PC-9 (cell line): Measurements from ENCODE around the gene PRSS1. TPM values are rescaled to one million over a fixed set of nuclear protein-coding genes. Genes with fewer than 3 reads are reported as not detected.
"Not testable (repeated sequence)": the region's sequence is repeated elsewhere in the genome, so short reads cannot be mapped to it uniquely, and the experiment has no call there.

Source experiments
- BruUV-seq: library from RNA; stranded (reverse); fragments of 400-500 nt; replicated peaks from 2 replicates; lab custom pipeline; 2021; lab: Mats Ljungman, UMichigan
- CTCF ChIA-PET: fragments of 300-600 bp; sonication (Branson Sonifier 250); formaldehyde crosslinking; loops from one replicate; lab custom pipeline; 2022; ENCODE audit warnings: antibody characterized with exemption; lab: Charles Lee
- POLR2A ChIA-PET: fragments of 300-600 bp; sonication (Branson Sonifier 250); formaldehyde crosslinking; loops from one replicate; lab custom pipeline; 2022; ENCODE audit warnings: antibody characterized with exemption; ENCODE audit not compliant: unreplicated experiment; lab: Charles Lee
- DNase-seq, 2 experiments: peaks; one replicate each; pipeline versions ENCODE4 v3.0.0 to v3.0.0-alpha.2; 2015 to 2022; ENCODE audit warnings: mixed read lengths in 1 of 2
- H2AFZ ChIP-seq: fragments of 200-600 bp; sonication (generic); 2 replicates; pipeline ENCODE4 v1.8.1; 2017; ENCODE audit warnings: antibody characterized with exemption
- H3F3A ChIP-seq: fragments of 200-600 bp; sonication (generic); 2 replicates; pipeline ENCODE4 v1.8.1; 2017; ENCODE audit warnings: antibody characterized with exemption, mild to moderate bottlenecking, low read depth; ENCODE audit not compliant: insufficient read depth
- H3K27ac ChIP-seq: fragments of 200-600 bp; sonication (generic); 2 replicates; pipeline ENCODE4 v1.6.1; 2016; ENCODE audit warnings: mixed run types
- H3K27me3 ChIP-seq: fragments of 200-600 bp; sonication (generic); 2 replicates; pipeline ENCODE4 v1.6.1; 2016; ENCODE audit warnings: low read depth, mixed run types; ENCODE audit not compliant: insufficient read depth
- H3K36me3 ChIP-seq: fragments of 200-600 bp; sonication (generic); 2 replicates; pipeline ENCODE4 v1.6.1; 2016; ENCODE audit warnings: low read depth, mixed run types
- H3K4me1 ChIP-seq: fragments of 200-600 bp; sonication (generic); replicated peaks from 2 replicates; pipeline ENCODE4 v1.6.1; 2016; ENCODE audit warnings: mixed run types; ENCODE audit not compliant: insufficient read depth
- H3K4me2 ChIP-seq: fragments of 200-600 bp; sonication (generic); 2 replicates; pipeline ENCODE4 v1.6.1; 2017; ENCODE audit warnings: mixed run types
- H3K4me3 ChIP-seq: fragments of 200-600 bp; sonication (generic); 2 replicates; pipeline ENCODE4 v1.6.1; 2016; ENCODE audit warnings: mixed run types
- H3K79me2 ChIP-seq: fragments of 200-600 bp; sonication (generic); 2 replicates; pipeline ENCODE4 v1.6.1; 2017; ENCODE audit warnings: low read depth, mixed run types
- H3K9me2 ChIP-seq: fragments of 200-600 bp; sonication (generic); 2 replicates; pipeline ENCODE4 v1.8.1; 2017; ENCODE audit warnings: mild to moderate bottlenecking; ENCODE audit not compliant: insufficient read depth
- H3K9me3 ChIP-seq: fragments of 200-600 bp; sonication (generic); 2 replicates; pipeline ENCODE4 v1.8.1; 2016; ENCODE audit warnings: low read depth; ENCODE audit not compliant: insufficient read depth
- H4K20me1 ChIP-seq: fragments of 200-600 bp; sonication (generic); 2 replicates; pipeline ENCODE4 v1.8.1; 2017; ENCODE audit not compliant: insufficient read depth
- EZH2 ChIP-seq: fragments of 200-600 bp; sonication (generic); IDR thresholded peaks from 2 replicates; pipeline ENCODE4 v1.8.0; 2017; ENCODE audit warnings: antibody characterized with exemption, low read depth
- intact Hi-C: fragments of 100-400 bp; cut with micrococcal nuclease; formaldehyde crosslinking; loops from one replicate; pipeline ENCODE4 v1.10.0; 2022; ENCODE audit not compliant: unreplicated experiment
- total RNA-seq: library from RNA; stranded (reverse); gene quantifications from 2 replicates; pipeline ENCODE4 v1.2.3, GENCODE V29; 2021
- TF ChIP-seq, protein P1 (sequence below): fragments of 200-600 bp; sonication (generic); conservative IDR thresholded peaks from 2 replicates; pipeline ENCODE4 v1.6.1; 2017; ENCODE audit warnings: mixed run types, antibody characterized with exemption, mild to moderate bottlenecking, moderate library complexity

Gene PRSS1
- total RNA-seq, 1 experiment from 2014 or later: 0.94 TPM

GRCh38 chr7:142745745-142746144 lies 3.5 kb upstream of the PRSS1 start:
- no peak overlapping the region for H2AFZ ChIP-seq
- no peaks in the 10 kb centered on the region for H3K9me3 ChIP-seq
- intact Hi-C loops: no loop called here
- no peak overlapping the region for H3K4me2 ChIP-seq
- no TSS peak for BruUV-seq
- no peaks in the 10 kb centered on the region for H3K79me2 ChIP-seq
- H3K27ac ChIP-seq: no peak overlapping the region
- H3K4me3 ChIP-seq: no peak overlapping the region
- ChIA-PET POLR2A (no interaction called here), CTCF (no interaction called here)
- H3F3A ChIP-seq: no peaks in the 10 kb centered on the region
- H3K9me2 ChIP-seq: no peaks in the 10 kb centered on the region
- H3K36me3 ChIP-seq: no peaks in the 10 kb centered on the region
- no peaks in the 10 kb centered on the region for H4K20me1 ChIP-seq
- no peaks in the 10 kb centered on the region for H3K27me3 ChIP-seq
- TF ChIP-seq, protein P1, sequence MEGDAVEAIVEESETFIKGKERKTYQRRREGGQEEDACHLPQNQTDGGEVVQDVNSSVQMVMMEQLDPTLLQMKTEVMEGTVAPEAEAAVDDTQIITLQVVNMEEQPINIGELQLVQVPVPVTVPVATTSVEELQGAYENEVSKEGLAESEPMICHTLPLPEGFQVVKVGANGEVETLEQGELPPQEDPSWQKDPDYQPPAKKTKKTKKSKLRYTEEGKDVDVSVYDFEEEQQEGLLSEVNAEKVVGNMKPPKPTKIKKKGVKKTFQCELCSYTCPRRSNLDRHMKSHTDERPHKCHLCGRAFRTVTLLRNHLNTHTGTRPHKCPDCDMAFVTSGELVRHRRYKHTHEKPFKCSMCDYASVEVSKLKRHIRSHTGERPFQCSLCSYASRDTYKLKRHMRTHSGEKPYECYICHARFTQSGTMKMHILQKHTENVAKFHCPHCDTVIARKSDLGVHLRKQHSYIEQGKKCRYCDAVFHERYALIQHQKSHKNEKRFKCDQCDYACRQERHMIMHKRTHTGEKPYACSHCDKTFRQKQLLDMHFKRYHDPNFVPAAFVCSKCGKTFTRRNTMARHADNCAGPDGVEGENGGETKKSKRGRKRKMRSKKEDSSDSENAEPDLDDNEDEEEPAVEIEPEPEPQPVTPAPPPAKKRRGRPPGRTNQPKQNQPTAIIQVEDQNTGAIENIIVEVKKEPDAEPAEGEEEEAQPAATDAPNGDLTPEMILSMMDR: no peak
- TF ChIP-seq EZH2: no peak
- peaks cover 19% of the 10 kb centered on the region for H3K4me1 ChIP-seq
- no peak for DNase-seq

DNA sequence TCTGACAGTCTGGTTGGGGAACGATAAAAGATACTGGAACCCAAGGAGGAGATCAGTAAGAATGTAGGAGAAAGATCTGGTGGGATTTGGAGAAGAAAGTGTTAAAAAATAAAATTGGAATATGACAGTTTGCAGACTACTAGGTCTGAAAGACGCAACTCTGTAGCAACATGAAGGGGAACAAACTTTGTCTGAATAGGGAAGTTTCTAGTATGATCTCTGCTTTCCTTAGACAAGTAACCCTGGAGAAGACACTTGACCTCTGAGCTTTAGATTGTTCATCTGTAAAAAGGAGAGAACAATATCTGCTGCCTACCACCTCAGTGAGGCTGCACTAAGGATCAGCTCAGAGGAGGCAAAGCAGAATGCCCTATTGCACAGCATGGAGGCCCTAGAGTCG lies 3.0 kb upstream of the PRSS1 start:
- POLR2A ChIA-PET: no interaction called here
- no peak for DNase-seq
- Histone ChIP-seq H3K27me3 (no peaks in the 10 kb centered on the region), H3K4me2 (no peak overlapping the region), H3K27ac (no peak overlapping the region), H3K4me3 (no peak overlapping the region), H3F3A (no peaks in the 10 kb centered on the region), H3K36me3 (no peaks in the 10 kb centered on the region), H3K9me2 (no peaks in the 10 kb centered on the region), H3K79me2 (no peaks in the 10 kb centered on the region), H2AFZ (no peak overlapping the region), H4K20me1 (no peaks in the 10 kb centered on the region), H3K4me1 (peaks cover 19% of the 10 kb centered on the region), H3K9me3 (no peaks in the 10 kb centered on the region)
- BruUV-seq: no TSS peak
- CTCF ChIA-PET: no interaction called here
- intact Hi-C loops: no loop called here
- no peak for TF ChIP-seq EZH2
- TF ChIP-seq, protein P1: no peak

- H3F3A ChIP-seq, H3K36me3 ChIP-seq, H3K9me3 ChIP-seq, H2AFZ ChIP-seq, H3K79me2 ChIP-seq, H3K9me2 ChIP-seq, CTCF ChIA-PET, H3K4me2 ChIP-seq, H4K20me1 ChIP-seq, intact Hi-C loops, H3K4me3 ChIP-seq, DNase-seq, BruUV-seq, H3K27me3 ChIP-seq: not testable (repeated sequence)
- Histone ChIP-seq H3K4me1 (peaks cover 27% of the 10 kb centered on the region), H3K27ac (0 out of 2 replicates have a peak overlapping the region, but pooled peaks have one; percentile 16)
- POLR2A ChIA-PET: interaction anchor here (0.5 kb wide), 1 partner anchor 240 kb away, joined by 3 read pairs; no protein-coding TSS in a partner anchor
Measured at GRCh38 chr7:142748410-142748809, 862 bp upstream of the PRSS1 start.
